GM18867 (cell line): ENCODE results near the gene CMSS1.

Experiments
- ATAC-seq: cut with Tn5 transposase; IDR thresholded peaks from one replicate; pipeline ENCODE4 v1.9.1; 2021; ENCODE audit warnings: mild to moderate bottlenecking, moderate library complexity; ENCODE audit not compliant: unreplicated experiment

The CMSS1 gene

DNA sequence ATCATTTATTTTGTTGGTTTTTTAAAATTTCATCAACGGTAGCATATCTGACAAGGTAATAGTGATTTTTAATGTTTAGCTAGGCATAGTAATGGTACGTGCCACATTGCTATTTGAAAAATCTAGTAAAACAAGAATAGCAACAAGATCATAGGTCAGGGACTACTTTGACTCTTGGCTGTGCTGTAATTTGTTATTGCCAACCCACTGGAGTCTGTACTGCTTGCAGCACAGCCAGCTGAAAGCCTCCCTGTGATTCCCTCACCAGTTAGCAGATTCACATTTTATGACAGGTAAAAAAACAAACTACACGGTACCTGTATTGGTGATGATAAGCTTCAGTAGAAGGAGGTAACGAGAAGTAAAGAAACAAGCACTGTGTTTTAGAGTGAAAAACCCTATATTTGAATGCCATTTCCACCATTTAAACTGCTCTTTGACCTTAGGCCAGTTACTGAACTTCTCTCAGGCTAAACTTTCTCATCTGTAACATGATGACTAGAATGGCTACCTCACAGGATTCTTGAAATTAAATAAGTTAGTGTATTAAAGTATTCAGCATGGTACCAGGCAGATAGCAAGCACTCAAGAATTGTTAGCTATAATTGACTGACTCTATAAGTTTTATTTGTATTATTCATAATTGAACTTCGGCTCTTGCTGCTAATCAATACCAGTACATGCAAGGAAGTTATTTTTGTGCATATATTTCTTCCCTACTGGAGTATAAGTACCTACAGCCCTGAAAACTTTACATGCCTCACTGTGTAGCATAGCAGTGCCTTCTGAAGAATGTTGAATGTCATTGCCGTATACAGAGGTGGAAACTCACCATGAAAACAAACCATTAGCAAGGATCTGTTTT, 280.5 kb downstream of the CMSS1 start:
- ATAC-seq = no peak

DNA sequence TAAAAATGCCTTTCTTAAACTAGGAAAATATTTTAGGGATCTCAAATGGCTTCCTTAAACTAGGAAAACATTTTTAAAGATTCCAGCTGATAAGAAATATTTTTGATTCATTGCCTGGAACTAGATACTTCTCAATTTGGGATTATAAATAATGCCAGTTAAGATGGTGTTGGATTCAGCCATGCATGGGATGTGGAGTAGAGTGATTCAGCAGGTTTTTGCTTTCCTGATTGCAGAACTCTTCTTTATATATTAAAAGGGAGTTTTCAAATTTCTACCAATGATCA, 281.1 kb downstream of the CMSS1 start:
- ATAC-seq = no peak

DNA sequence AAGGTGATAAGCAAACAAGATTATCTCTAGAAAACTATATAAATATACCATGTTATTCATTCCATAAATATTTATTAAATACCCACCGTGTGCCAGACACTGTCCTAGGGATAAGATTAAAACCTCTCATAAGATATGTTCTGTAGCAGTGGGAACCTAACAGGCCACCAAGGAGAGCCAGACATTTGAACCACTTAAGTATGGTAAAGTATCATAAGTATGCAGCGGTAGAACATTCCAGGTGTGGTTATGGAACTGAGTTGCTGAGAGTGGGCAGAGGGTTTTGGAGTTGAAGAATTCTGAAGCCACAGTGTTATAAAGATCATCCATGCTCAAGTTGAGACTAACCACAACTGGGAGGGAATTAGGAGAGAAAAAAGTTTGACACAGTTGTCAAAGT, 282.0 kb downstream of the CMSS1 start:
- ATAC-seq = no peak

DNA sequence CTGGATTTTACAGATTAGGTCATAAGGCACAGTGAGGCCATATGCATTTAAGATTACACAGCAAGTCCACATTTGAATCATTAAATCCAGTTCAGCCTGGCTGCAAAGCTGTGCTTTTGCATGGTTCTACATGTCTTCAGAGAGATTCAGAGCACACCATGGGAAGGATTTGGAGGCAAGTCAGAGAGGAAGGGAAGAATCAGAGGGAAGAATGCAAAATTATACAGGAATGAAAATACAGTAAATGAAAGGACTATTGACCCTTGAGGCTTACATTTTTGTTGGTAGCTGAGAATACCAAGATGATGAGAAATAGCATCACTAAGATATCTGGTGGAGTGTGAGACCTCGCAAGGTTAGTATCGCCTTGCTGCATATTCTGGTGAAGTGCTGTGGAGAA, 282.8 kb downstream of the CMSS1 start:
- no peak for ATAC-seq

DNA sequence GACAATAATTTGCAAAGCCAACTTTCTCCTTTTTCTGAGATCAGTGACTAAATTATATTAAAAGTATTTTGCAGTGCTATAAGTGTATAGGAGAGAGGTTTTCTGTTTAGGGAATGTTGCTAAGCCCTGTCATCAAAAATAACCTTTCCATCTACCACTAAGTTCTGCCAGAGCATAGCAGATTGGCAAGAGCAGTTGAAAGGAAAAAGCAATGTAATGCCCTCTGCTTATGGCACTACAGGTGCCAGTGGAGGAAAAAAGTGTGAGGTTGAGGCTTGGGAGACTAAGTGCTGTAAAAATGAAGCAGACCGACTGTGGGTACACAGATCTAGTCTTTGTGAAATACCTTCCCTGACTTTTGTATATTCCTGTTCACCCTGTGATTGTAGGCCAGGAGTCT, 285.1 kb downstream of the CMSS1 start:
- ATAC-seq = no peak

DNA sequence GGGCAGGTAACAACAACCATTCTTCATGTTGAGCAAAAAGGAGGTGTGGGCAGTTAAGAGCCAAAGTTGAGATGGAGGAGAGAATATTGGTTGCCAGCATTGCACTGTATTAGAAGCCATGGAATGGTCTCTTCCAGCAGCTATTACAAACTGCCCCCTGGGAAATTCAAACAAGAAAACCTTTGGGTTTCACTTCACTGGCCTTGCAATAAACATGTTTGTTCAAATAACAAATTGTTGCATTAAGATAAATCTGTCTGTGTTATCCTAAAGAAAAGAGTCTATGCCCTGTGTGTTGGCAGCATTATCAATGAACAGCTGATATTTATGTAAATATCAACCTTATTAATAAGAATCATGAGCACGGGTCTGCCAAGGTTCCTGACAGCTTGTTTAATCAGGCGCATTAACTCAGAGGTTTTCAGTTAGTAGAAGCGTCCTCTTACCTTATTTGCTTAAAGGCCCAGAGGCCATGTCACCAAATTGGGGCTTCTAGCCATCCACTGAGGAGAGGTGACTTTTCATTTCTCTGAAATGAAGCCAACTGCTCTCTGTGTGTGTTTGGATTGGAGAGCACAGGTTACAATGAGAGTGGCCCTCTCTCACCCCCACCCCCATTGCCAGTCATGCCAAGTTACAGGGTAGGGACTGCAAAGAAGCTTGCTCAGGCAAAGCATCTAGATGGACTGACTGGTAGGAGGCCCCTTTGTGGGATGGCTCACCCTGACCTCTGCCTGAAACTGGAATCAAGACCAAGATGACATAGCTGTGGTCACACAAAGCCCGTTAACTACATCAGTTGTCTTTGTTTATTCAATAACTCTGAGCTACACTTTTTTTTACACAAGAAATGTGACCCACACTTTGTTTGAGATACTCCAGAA, 286.1 kb downstream of the CMSS1 start:
- peak; percentile 90 for ATAC-seq

DNA sequence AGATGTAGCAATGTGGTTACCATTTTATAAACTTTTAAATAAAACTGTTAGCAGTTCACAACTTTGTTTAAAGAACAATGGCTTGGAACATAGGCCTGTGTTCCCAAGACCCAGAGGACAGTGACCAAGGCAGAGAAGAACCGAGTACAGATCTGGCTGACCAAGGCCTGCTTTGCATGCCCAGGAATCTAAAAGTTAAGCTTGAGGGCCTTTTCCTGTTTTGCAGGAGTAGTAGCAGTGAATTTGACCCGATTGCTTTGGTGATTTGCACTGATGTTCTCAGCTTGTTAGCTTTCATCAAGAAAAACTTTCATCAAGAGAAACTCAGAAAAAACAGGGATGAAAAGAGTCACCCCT, 286.8 kb downstream of the CMSS1 start:
- ATAC-seq = peak; percentile 43

DNA sequence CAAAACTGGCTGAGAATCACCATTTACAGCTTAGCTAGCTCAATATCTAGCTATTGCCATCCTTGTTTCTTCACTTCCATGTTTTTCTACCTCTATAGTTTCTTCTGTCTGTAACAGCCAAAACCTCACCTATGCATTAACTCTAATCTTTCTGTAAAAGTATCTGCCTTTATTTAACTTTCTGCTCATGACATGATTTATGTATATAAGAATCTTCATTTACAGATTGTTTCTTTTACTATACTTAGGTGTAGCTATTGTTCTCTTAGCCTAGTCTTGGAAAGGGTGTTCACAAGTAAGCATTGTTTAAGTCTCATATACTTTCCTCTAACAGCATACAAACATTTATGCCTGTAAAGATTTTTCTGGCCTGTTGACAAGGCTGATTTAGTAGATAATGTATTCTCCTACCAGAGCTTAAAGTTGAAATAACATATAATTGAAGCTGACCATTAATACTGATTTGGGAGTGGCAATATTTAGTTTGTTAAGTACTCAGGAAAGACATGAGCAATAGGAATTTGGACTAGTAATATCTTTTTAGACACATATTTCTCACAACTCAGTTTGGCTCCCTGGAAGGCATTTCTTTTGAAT, 287.3 kb downstream of the CMSS1 start:
- no peak for ATAC-seq

DNA sequence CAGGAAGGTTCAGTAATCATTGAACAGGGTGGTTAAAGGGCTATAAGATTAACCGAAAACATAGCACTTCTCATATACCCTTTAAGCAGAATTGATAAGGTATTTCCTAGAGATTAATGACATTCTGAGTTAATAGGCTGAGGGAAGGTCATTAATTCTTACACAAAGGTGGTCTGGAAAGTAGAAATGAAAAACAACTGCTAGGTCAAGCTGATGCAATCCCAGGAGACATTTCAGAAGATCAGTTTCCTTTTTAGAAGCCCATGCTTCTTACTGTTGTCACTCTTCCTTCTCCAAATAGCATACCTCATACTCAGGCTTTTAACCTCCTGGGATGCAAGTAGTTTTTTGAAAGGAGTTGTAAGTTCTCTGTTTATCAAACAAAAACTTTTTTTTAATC, 287.8 kb downstream of the CMSS1 start:
- ATAC-seq = peak; percentile 43

DNA sequence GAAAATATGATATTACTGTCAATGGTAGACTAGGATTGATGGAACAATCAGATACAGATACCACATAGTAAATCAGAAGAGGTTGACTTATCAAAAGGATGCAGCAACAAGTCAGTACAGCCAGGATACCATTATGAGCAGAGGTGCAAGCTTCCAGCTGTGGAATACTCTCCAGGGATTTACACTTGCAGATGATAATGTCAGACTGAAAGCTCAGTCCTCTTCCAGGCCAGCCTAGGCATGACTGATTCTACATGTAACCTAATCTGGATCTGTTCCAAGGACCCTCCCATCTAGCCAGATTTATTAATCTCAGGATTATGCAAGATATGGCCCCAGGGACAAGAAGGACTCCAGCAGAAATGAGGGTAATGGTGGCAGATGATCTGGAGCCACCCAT, 288.4 kb downstream of the CMSS1 start:
- no peak for ATAC-seq

DNA sequence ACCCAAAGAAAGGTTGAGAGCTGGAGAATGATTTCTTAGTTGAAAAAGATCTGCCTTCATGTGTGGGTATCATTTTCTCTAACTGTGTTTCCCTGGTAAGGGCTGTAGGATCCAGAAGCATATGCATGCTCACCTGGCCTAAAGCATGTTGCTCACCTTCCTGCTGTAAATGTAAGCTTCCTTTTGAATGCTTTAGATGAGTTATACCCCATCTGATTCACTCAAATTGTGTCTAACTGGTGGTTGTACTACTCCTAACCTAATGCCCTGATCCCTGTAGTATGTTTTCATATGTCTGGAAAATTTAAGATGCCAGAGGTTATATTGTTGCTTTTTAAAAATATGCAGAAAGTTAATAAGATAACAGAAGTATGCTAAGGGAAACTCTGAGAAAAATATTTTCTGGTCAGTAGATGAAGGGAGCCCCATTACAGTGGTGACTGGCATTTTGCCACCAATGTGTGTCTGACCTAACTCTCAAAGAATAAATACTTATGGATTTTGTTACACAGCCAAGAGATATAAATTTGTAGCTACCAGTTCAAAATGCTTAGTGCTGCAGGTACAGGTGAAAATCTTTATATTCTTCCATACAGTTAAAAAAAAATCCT, 289.0 kb downstream of the CMSS1 start:
- ATAC-seq = no peak

DNA sequence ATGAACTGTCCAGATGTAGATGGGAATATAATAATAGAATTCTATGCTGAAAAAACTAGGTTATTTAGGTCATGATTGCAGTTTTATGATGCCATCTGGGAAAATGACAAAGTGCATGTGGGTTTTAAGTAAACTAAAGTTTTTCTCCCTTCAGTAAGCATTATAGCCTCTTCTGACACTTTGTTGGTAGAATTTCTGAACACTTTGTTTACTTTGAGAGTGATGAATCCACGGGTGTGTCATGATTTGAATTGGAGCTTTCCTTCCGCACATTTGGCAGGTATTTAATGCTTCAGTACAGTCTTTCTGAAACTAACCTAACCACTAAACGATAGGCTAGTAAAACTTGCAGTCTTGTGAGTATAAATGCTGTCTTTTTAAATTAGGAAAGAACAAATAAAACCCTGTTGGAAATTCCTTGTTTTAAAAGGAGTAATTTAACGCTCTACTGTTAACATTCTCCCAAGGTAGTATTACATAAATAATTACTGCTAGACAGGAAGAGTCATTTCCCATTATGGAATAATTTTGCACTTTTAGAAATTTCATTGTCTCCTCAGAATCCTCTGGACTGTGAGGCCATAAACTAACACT, 289.7 kb downstream of the CMSS1 start:
- ATAC-seq = no peak

DNA sequence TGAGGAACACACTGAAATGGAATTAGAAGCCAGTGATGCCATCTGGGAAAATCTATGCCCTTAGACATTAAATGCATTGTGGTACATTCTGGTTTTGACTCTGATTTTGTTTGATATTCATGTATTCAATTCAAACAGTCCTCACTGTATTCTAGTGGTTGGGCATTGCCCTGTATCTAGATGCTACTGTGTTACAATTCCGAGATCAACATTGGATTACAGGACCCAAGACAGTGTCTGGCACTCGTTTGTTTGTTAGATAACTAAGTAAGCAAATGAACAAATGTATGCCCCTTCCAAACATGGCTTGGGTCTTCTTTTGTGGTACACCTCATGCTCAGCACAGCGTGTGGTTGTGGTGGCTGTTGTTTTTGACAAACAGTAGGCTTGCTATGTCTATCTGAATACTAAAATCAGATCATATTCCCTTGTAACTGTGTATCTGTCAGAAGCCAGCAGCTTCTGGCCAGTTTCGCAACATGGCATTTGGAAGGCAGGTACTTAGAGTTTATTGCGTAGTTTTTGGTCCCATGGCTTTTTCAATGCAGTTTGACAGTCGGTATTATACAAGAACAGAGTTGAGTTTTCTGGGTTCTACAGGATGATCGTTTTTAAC, 290.9 kb downstream of the CMSS1 start:
- no peak for ATAC-seq

DNA sequence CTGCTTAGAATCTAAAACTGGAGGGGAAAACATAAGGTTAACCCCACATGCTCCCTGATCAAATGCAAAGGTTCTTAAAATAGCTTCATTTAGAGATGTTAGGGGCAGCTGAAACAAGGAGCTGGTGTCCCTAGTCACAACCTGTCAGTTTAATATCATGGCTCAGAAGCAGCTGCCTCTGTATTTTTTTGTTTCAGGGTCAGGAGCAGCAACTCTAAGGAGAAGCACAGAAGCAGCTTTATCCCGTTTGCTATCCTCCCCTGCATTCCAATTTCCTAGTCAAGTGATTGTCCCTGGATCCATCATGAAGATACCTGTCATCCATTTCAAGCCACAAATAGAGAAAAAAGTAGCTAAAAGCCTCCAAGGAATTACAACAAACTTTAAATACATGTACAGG, 292.5 kb downstream of the CMSS1 start:
- ATAC-seq = no peak

DNA sequence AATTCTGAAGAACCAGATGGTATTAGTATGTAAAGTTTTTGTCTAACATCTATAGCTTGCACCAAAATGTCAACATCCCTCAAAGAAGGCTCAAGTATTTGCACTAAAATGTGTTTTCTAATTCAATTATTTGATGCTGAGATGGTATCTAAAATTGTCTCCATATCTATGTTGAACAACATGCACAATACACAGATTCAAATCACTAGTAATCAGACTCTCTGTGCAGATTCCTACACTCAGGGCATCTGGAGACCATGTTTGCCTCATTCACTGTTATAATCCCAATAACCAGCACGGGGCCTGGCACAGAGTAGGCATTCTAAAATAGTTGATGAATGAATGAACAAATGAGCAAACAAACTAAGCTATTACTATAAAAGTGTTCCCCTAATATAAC, 294.1 kb downstream of the CMSS1 start:
- ATAC-seq = no peak

DNA sequence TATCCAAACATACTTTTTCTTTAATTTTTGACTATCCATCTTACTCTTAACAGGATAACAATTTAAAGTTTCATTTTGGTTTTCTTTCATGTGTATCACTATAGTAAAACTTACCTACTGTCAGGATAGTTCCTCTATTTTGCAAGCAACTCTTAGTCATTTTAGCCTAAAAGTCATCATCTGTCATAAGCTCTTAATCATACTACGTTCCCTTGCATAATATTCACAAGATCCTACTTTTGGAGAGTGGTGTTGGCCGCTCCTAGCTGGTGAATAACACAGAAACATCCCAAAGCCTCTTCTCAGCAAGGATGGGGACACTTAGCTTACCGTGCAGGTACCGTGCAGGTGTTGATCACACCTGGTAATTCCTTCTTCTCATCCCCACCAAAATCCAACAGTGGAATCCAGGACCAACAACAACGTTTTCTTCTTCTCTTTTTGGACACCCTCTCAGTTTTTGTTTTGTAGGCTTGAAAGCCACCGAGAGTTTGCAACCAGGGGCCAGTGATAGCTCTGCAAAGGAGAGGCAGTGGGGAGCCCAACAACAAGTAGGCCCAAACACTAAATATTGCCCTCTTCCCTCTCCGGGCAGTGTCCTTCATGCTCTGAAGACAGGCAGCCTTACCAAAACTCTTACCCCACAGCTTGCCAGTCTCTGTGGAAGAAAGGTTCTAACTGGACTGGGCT, 296.2 kb downstream of the CMSS1 start:
- no peak for ATAC-seq

DNA sequence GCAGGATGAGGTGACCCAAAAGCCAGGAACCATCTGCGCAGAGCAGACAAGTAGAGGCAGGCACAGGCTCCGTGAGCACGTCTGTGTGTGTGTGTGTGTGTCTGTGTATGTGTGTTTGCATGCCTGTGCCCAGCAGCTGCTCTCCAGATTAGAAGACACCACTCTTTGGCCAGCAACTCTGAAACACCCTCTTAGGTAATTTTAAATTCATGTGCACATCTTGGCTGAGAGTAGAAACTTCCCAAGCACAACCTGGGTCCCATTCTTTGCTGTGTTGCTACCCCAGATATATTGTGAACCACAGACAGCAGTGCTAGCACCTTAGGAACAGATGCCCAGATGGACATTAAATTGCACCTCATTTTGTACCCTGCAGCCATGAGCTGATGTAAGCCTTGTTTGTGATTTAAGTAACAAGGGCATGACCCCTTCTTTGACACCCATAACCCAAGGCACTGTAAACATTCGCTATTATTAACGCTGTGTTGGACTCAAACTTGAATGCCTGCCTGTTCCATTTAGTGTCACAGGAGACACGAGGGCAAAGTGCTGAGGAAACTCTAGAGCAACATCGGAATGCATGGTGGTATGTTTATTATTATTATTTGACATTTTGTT, 296.9 kb downstream of the CMSS1 start, which contains the start of gene FILIP1L:
Gene FILIP1L (minus strand): TSS at position 89 of the 618 bp plus-strand sequence.
- ATAC-seq = no peak

DNA sequence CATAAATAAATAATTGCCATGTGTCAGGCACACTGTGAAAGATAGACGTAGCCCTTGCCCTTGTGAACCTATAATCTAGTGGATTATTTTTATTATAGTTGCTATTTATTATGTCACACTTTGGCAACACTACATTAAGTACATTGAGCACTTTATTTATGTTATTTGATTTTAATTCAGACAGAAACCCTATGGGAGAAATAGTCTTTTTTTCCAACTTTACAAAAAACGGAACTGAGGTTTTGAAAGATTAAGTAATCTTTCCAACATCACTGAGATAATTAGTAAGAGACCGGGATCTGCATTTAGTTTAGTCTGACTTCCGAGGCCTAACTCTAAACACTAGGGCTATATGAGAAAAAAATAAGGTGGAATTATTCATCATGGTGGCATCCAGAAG, 299.4 kb downstream of the CMSS1 start:
- ATAC-seq = no peak

DNA sequence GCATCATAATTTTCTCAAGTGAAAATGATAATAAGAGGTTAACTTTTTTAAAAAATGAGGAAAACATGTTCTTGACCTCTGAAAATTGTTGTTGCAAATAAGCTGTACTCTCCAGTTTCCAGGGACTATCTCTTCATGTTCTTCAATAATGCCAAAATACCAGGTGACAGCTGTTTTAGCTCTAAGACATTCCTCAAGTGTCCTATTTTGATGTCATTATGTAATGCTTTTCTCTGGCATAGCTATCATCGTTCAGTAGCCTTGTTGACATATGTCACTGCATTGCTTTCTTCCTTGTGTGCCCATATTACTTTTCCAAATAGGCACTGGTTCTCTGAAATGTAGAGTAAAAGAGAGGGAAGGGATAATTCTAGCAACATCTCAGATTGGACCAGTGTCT, 302.4 kb downstream of the CMSS1 start:
- no peak for ATAC-seq

DNA sequence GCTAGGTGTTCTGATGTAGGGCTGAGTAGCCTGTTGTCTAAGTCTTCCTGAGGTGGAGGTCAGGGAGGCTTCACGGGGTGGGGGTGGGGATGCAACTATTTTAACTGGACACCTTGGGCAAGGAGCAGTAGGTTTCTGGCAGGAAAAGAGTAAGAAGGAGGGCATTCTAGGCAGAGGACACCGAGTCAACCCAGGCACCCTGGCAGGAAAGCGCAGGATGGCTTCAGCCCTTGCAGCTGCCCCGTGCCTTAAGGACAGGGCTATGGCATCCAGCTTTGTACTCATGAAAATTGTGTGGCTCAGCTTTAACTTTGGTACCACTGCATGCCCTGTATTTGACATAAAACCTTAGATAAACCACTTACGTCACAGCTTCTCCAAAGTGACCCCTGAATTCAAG, 303.0 kb downstream of the CMSS1 start:
- no peak for ATAC-seq
